ACC112 (cell line): ENCODE data around the gene OBP2A.
"Not testable (repeated sequence)": the region's sequence is repeated elsewhere in the genome, so short reads cannot be mapped to it uniquely, and the experiment has no call there.

Experiments used
- H2AFZ ChIP-seq: fragments of 200-600 bp; sonication (generic); one replicate; pipeline ENCODE4 v1.6.0; 2017; ENCODE audit warnings: antibody characterized with exemption, low read length; ENCODE audit not compliant: unreplicated experiment
- H3K27ac ChIP-seq: fragments of 200-600 bp; sonication (generic); 2 replicates; pipeline ENCODE4 v1.5.1; 2014; ENCODE audit warnings: low read depth, mild to moderate bottlenecking, antibody characterized with exemption, low read length, moderate library complexity
- H3K27me3 ChIP-seq: fragments of 200-600 bp; sonication (generic); 2 replicates; pipeline ENCODE4 v1.6.1; 2014; ENCODE audit warnings: mild to moderate bottlenecking, antibody characterized with exemption, low read length, moderate library complexity, mixed read lengths; ENCODE audit not compliant: insufficient read depth
- H3K36me3 ChIP-seq: fragments of 200-600 bp; sonication (generic); 2 replicates; pipeline ENCODE4 v1.6.1; 2016; ENCODE audit warnings: mild to moderate bottlenecking, antibody characterized with exemption, low read length, moderate library complexity, mixed read lengths; ENCODE audit not compliant: insufficient read depth
- H3K4me1 ChIP-seq: fragments of 200-600 bp; sonication (generic); one replicate; pipeline ENCODE4 v1.6.1; 2016; ENCODE audit warnings: low read length, mixed read lengths; ENCODE audit not compliant: insufficient read depth, unreplicated experiment, control insufficient read depth
- H3K4me3 ChIP-seq: fragments of 200-600 bp; sonication (generic); 2 replicates; pipeline ENCODE4 v1.5.1; 2014; ENCODE audit warnings: mild to moderate bottlenecking, low read depth, low read length
- H3K79me2 ChIP-seq: fragments of 200-600 bp; sonication (generic); one replicate; pipeline ENCODE4 v1.6.0; 2016; ENCODE audit warnings: low read length; ENCODE audit not compliant: control insufficient read depth, unreplicated experiment, insufficient read depth

The OBP2A gene

DNA sequence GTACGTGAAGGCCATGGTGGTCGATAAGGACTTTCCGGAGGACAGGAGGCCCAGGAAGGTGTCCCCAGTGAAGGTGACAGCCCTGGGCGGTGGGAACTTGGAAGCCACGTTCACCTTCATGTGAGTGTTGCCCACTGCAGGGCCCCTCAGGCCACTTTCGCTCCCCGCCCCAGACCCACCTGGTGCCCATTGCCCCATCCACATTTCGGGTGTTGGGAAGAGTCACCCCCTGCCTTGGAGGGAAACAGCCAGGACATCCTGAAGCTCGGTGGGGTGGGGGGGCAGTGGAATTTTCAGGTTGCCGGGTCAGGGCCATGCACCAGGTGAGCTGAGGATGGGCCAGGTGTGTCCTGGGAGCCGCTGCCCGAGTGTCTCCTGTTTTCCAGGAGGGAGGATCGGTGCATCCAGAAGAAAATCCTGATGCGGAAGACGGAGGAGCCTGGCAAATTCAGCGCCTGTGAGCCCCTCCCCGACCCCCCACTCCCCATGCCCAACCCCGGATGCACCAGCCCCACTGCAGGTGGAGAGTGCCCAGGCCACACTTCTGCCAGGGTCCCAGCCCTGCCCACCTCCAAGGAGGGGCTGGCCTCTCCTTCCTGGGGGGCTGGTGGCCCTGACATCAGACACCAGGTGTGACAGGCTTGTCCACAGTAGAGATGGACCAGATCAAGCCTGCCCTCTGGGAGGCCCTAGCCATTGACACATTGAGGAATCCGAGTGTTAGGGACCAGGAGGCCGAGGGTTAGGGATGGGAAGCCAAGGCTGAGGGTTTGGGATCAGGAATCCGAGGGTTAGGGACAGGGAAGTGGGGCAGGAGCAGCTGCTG, 1.1 kb downstream of the OBP2A start:
- not testable (repeated sequence) for H3K27ac ChIP-seq, H3K4me3 ChIP-seq, H3K4me1 ChIP-seq, H3K79me2 ChIP-seq, H2AFZ ChIP-seq, H3K36me3 ChIP-seq
- H3K27me3 ChIP-seq: peaks cover 12% of the 10 kb centered on the region

DNA sequence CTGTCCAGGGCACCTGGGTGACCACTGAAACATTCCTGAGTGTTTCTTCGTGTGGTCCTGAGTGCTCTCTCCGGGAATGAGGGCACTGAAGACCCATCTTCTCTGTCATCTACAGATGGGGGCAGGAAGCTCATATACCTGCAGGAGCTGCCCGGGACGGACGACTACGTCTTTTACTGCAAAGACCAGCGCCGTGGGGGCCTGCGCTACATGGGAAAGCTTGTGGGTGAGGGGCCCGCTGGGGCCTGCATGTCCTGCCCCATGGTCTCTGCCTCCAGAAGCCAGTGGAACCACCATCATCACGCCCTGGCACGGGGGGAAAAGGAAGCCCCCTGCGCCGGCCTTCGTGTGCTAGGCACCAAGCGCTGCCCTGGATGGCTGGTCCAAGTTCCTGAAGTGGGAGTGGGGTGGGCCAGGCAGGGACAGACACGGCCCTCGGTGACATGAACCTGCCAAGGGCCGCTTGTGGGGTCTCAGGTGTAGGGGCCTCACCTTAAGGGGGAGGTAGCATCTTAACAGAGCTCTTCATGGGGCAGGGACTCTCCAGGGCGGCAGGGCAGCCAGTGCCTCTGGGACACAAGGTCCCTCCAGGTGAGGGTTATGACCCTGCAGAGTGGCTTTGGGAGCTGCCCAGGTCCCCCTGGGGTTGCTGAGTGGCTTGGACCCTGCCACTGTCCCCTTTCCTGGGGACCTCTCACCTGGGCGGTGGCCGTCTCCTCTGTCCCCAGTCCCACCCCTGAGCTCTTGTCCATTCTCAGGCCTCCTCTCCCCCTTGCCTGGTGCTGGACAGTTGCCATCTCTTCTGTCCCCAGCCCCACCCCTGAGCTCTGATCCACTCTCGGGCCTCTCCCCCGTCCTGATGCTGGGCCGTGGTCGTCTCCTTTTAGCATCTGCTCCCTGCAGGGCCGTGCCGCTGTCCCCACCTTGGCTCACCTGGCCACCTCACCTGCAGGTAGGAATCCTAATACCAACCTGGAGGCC, 2.1 kb downstream of the OBP2A start:
- no peak overlapping the region for H3K27ac ChIP-seq
- H3K4me3 ChIP-seq: no peak overlapping the region
- H3K79me2 ChIP-seq: no peaks in the 10 kb centered on the region
- H3K4me1 ChIP-seq: peaks cover 7% of the 10 kb centered on the region
- H2AFZ ChIP-seq: no peak overlapping the region
- H3K36me3 ChIP-seq: no peaks in the 10 kb centered on the region
- peaks cover 2% of the 10 kb centered on the region; the same call in 1 of the 2 replicates for H3K27me3 ChIP-seq

DNA sequence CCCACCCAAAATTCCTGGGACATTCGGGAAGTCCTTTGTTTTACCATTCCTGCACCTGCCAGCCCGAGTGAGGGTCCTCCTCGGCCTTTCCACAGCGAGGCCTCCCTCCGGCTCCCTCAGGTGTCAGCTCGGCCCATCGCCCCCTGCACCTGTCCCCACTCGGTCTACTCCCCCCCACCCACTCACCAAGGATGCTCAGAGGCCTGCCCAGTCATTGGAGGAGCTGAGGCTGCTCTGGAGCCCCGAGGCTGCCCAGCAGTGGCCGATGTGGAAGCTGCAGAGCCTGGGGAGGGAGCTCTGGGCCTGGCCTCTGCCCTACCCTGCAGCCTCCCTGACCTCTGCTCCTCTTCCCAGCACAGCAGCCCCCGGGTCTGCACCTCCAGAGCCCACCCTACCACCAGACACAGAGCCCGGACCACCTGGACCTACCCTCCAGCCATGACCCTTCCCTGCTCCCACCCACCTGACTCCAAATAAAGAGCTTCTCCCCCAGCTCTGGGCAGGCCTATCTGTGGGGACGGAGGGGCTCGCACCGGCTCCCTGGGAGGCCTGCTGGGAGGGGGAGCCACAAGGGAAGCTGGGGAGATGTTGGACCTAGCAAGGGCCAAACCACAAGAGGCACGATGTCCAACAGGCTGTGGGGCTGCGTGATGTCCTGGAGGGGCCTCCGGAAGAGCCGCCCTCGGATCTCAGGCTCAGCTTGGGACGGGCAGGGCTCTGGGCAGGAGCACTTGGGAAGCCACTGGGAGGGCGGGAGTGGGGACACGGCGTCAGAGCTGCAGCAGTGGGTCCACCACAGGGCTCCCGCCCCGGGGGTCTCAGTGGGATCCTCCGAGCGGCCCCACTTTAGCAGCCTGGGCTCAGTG, 3.8 kb downstream of the OBP2A start:
- H3K4me3 ChIP-seq, H3K27me3 ChIP-seq: not testable (repeated sequence)

DNA sequence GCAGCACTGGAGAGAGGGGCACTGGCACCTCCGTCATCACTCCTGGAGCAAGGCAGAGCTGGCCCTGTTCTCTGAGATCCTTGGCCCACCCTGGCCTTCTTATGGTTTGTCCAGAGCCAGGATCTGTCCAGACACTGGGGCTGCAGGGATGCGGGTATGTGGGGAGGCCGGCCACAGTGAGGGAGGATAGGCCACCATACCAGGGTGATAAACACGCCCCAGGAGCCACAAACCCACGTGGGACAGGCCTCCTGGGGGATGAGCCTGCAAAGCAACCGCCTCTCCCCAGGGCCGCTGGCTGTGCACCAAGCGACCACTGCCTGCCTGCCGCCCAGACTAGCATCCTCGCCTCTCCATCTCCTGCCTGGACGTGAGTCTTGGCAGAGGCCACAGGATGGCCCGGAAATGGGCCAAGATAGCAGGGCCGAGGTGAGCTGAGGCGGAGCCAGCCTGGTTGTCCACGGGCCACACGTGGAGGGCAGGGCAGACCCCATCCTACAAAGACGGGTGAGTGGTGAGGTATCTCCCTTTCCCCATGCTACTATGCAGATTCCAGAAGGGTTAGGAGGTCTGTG, 4.5 kb downstream of the OBP2A start:
- Histone ChIP-seq H3K4me1 (no peaks in the 10 kb centered on the region), H3K27ac (no peak overlapping the region), H3K4me3 (no peak overlapping the region), H3K79me2 (no peaks in the 10 kb centered on the region), H3K27me3 (peaks cover 11% of the 10 kb centered on the region), H3K36me3 (no peaks in the 10 kb centered on the region), H2AFZ (no peak overlapping the region)

More for the DNA sequence above, 3.8 kb downstream of the OBP2A start:
- H2AFZ ChIP-seq, H3K27ac ChIP-seq, H3K4me1 ChIP-seq, H3K36me3 ChIP-seq, H3K79me2 ChIP-seq: not testable (repeated sequence)

DNA sequence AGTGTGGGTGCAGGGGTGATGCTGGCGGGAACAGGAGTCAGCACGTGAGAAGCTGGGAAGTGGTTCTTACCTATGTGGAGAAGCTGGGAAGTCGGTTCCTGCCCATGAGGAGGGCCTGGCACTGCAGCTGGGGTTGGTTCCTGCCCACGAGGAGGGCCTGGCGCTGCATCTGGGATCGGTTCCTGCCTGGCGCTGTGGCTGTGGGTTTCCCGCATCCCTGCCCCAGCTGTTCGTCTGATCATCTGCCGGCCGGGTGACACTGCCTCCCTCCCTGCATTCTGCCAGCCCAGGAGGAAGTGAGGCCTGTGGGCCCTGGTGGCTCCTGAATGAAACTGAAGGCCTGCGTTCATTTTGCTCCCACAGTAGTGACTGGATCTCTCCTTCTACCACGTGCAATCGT, 5.1 kb downstream of the OBP2A start:
- H3K4me3 ChIP-seq: no peak overlapping the region
- H3K27ac ChIP-seq: no peak overlapping the region
- peaks cover 15% of the 10 kb centered on the region for H3K27me3 ChIP-seq

DNA sequence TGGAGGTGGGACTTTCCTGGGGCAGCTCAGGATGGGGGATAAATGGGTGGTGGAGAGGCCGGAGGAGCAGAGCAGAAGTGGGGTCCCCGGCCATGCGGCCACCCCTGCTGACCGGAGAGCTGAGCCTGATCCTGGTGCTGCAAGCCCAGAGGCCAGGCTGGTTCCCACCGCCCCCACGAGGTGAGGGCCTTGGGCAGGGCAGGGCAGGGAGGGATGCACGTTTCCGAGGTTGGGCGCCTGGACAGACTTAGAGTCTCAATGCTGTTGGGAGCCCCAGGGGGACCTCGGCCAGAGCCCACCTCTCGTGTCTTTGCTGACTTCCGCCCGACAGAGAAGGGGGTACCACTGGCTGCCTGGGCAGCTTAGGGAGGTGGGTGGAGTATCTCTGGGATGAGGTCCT, 5.5 kb downstream of the OBP2A start:
- H3K79me2 ChIP-seq: no peaks in the 10 kb centered on the region
- H3K27ac ChIP-seq: no peak overlapping the region
- no peaks in the 10 kb centered on the region for H3K36me3 ChIP-seq
- no peak overlapping the region for H3K4me3 ChIP-seq
- H3K27me3 ChIP-seq: peaks cover 18% of the 10 kb centered on the region
- H2AFZ ChIP-seq: no peak overlapping the region
- no peaks in the 10 kb centered on the region for H3K4me1 ChIP-seq

More for the DNA sequence above, 5.1 kb downstream of the OBP2A start:
- Histone ChIP-seq H2AFZ (no peak overlapping the region), H3K36me3 (no peaks in the 10 kb centered on the region), H3K4me1 (no peaks in the 10 kb centered on the region), H3K79me2 (no peaks in the 10 kb centered on the region)

DNA sequence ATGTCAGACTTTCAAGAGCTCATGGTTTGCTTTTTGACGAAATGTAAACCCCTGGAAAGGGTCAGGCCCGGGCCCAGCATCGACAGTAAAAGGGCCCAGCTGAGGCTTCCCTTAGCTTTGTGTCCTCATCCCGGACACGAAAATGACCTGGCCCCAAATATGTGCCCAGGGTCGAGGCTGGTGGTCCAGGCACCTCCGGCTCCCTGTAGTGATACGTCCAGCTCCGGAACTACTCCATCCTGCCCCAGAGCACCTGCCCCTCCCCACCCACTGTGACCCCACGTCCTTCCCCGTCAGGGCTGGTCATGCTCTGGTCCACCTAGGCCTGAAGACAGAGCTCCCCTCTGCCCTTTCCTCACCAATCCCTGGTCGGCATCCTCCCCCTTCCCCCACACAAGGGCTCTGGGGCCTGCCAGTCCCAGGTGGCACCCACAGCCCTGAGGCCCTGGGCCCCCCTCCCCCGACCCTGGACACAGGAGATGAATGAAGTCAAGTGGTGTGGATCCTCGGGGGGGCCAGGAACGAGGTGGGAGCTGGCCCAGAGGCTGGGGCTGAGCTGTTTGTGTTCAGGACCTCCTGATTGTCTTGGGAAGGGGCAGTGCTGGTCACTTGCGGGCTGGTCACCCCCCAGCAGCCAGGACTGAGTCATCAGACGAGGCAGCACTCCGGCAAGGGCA, 6.2 kb downstream of the OBP2A start:
- H3K79me2 ChIP-seq: no peaks in the 10 kb centered on the region
- H3K36me3 ChIP-seq: no peaks in the 10 kb centered on the region
- H3K4me3 ChIP-seq: no peak overlapping the region
- peaks cover 18% of the 10 kb centered on the region for H3K27me3 ChIP-seq
- no peaks in the 10 kb centered on the region for H3K4me1 ChIP-seq
- no peak overlapping the region for H2AFZ ChIP-seq
- no peak overlapping the region for H3K27ac ChIP-seq

DNA sequence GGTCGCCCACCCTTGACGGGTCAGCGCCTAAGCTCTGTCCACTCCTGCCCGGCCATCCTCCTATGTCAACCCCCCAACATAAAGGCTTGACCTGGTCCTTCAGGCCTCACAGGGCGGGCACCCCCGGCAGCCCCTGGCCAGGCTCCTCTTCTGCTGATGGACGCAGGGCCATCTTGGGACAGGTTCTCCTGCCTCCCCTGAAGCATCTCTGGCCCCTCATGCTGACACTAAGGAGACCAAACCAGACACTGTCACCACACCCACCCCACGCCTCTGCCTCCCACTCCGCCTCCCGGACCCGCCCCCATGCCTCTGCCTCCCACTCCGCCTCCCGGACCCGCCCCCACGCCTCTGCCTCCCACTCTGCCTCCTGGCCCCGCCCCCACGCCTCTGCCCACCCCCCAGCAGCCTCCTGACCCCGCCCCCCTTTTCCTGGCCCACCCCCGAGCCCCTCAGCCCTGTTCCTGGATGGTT, 6.8 kb downstream of the OBP2A start:
- Histone ChIP-seq H3K4me1 (no peaks in the 10 kb centered on the region), H3K4me3 (no peak overlapping the region), H3K36me3 (no peaks in the 10 kb centered on the region)

DNA sequence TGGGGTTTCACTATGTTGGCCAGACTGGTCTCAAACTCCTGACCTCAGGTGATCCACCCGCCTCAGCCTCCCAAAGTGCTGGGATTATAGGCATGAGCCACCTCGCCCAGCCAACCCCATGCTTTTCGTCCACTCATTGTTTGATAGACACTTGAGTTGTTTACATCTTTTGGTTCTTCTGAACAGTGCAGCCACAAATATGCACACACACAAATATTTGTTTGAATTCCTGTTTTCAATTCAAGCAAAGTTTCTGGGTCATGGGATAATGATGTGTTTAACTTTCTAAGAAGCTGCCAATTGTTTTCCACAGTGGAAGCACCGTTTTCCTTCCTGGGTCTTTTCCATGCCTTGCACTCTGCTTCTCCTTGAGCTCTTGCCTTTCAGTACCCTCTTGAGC, 8.8 kb downstream of the OBP2A start:
- no peak overlapping the region for H3K4me3 ChIP-seq
- no peaks in the 10 kb centered on the region for H3K79me2 ChIP-seq
- H3K36me3 ChIP-seq: no peaks in the 10 kb centered on the region
- no peak overlapping the region for H3K27ac ChIP-seq
- peaks cover 18% of the 10 kb centered on the region for H3K27me3 ChIP-seq
- H2AFZ ChIP-seq: no peak overlapping the region
- no peaks in the 10 kb centered on the region for H3K4me1 ChIP-seq

More for the DNA sequence above, 6.8 kb downstream of the OBP2A start:
- Histone ChIP-seq H2AFZ (no peak overlapping the region), H3K27ac (no peak overlapping the region), H3K79me2 (no peaks in the 10 kb centered on the region), H3K27me3 (peaks cover 18% of the 10 kb centered on the region)
